Stomach smooth muscle (tissue), 2 donors: Measurements from ENCODE around the gene DDX11.
"Not testable (repeated sequence)": the region's sequence is repeated elsewhere in the genome, so short reads cannot be mapped to it uniquely, and the experiment has no call there.

Experiments used
- H3K27ac ChIP-seq: one replicate; pipeline ENCODE4 v1.7.0; 2013; ENCODE audit warnings: mild to moderate bottlenecking, low read length, inconsistent platforms
- H3K27me3 ChIP-seq, 2 donors: one replicate each; pipeline ENCODE4 v1.7.0; 2013; ENCODE audit warnings: low read length in 2 of 2; ENCODE audit not compliant: insufficient read depth in 2 of 2, control insufficient read depth in 1 of 2
- H3K36me3 ChIP-seq, 2 donors: one replicate each; pipeline ENCODE4 v1.7.0; 2013; ENCODE audit warnings: low read length in 2 of 2; ENCODE audit not compliant: control insufficient read depth in 2 of 2, insufficient read depth in 2 of 2
- H3K4me1 ChIP-seq: one replicate; pipeline ENCODE4 v1.7.0; 2013; ENCODE audit warnings: low read length; ENCODE audit not compliant: control insufficient read depth, insufficient read depth
- H3K4me3 ChIP-seq, 2 donors: one replicate each; pipeline ENCODE4 v1.7.0; 2013; ENCODE audit warnings: low read length in 2 of 2
- H3K9ac ChIP-seq, 2 donors: one replicate each; pipeline ENCODE4 v1.7.0; 2013; ENCODE audit warnings: low read length in 2 of 2, mild to moderate bottlenecking in 1 of 2
- H3K9me3 ChIP-seq, 2 donors: one replicate each; pipeline ENCODE4 v1.7.0; 2013; ENCODE audit warnings: low read length in 2 of 2; ENCODE audit not compliant: control insufficient read depth in 2 of 2
- donor health status: healthy.
- donor health status: Pancreatic carcinoma.

DDX11 gene

GRCh38 chr12:31098771-31099170 is 25.1 kb downstream of the DDX11 start:
- not testable (repeated sequence) for H3K27me3 ChIP-seq, H3K9me3 ChIP-seq, H3K4me3 ChIP-seq, H3K27ac ChIP-seq, H3K4me1 ChIP-seq, H3K9ac ChIP-seq, H3K36me3 ChIP-seq

GRCh38 chr12:31099434-31099833 is 25.8 kb downstream of the DDX11 start:
- not testable (repeated sequence) for H3K27me3 ChIP-seq, H3K4me3 ChIP-seq, H3K27ac ChIP-seq, H3K4me1 ChIP-seq, H3K9ac ChIP-seq, H3K36me3 ChIP-seq, H3K9me3 ChIP-seq

DNA sequence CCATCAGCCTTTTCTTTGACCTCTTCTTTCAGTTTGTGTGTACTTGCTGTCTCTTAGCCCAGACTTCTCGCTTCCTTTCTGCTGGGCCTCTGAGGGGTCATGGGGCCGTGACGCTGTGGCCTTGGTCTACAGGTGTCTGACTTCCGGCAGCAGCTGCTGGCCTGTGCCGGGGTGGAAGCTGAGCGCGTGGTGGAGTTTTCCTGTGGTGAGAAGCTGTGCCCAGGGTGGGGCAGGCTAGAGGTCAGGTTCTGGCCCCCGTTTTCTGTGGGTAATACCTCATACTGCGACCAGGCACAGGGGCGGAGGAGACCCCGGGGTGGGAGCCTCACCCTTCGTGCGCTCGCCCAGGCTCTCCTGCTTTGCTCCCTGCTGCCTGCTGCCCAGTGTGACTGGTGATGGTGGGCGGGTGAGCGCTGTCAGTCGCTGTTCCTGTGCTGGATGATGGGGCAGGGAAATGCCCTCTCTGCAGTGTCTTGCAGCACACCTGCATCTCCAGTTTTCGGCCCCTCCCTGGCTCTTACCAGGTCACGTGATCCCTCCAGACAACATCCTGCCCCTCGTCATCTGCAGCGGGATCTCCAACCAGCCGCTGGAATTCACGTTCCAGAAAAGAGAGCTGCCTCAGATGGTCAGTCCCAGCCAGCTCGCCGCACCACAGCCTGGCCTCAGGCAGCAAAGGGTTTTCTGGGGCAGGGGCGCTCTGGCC is 27.0 kb downstream of the DDX11 start:
- H3K4me3 ChIP-seq, H3K4me1 ChIP-seq, H3K27me3 ChIP-seq, H3K9ac ChIP-seq, H3K9me3 ChIP-seq, H3K36me3 ChIP-seq, H3K27ac ChIP-seq: not testable (repeated sequence)

DNA sequence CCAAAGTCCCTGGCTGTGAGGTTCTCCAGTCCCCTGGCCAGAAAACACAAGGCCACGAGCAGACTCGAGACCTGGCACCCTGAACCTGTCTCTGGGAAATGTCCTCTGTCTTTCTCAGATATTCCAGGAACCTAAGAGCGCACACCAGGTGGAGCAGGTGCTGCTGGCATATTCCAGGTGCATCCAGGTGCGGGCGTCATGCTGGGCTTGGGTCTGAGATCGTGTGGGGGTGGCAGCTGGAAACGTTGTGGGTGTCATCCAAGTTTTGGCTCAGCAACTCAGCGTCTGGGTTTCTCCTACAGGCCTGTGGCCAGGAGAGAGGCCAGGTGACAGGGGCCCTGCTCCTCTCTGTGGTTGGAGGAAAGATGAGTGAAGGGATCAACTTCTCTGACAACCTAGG is 28.5 kb downstream of the DDX11 start:
- H3K9ac ChIP-seq, H3K4me1 ChIP-seq, H3K36me3 ChIP-seq: not testable (repeated sequence)

DNA sequence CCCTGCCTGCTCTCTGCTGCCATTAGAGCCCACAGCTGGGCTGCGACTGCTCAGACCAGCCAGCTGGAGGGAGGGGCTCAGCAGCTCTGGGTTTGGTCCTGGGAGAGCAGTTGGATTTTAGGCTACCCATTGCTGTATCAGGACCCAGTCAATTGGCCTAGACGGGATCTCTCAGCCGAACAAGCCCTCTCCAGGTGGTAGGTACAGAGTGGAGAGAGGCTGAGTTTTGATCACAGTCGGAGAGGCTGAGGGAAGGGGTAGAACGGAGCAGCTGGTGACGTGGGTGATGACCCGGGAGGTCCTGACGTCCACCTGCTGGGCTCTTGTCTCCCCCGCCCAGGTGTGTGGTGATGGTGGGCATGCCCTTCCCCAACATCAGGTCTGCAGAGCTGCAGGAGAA is 28.9 kb downstream of the DDX11 start:
- H3K36me3 ChIP-seq, H3K27ac ChIP-seq, H3K27me3 ChIP-seq, H3K9ac ChIP-seq, H3K4me3 ChIP-seq, H3K4me1 ChIP-seq, H3K9me3 ChIP-seq: not testable (repeated sequence)

More for the DNA sequence above, 28.5 kb downstream of the DDX11 start:
- H3K27ac ChIP-seq, H3K27me3 ChIP-seq, H3K9me3 ChIP-seq, H3K4me3 ChIP-seq: not testable (repeated sequence)

- H3K27ac ChIP-seq, H3K9me3 ChIP-seq, H3K27me3 ChIP-seq, H3K4me3 ChIP-seq, H3K9ac ChIP-seq, H3K4me1 ChIP-seq, H3K36me3 ChIP-seq: not testable (repeated sequence)
These were observed 29.9 kb downstream of the DDX11 start for GRCh38 chr12:31103561-31103975.

- not testable (repeated sequence) for H3K27me3 ChIP-seq, H3K9ac ChIP-seq, H3K9me3 ChIP-seq, H3K36me3 ChIP-seq, H3K27ac ChIP-seq, H3K4me1 ChIP-seq, H3K4me3 ChIP-seq
These were observed 30.6 kb downstream of the DDX11 start for GRCh38 chr12:31104220-31104619.

GRCh38 chr12:31104773-31105172 is 31.1 kb downstream of the DDX11 start:
- not testable (repeated sequence) for H3K27ac ChIP-seq, H3K4me3 ChIP-seq, H3K4me1 ChIP-seq, H3K9ac ChIP-seq, H3K36me3 ChIP-seq, H3K27me3 ChIP-seq, H3K9me3 ChIP-seq

DNA sequence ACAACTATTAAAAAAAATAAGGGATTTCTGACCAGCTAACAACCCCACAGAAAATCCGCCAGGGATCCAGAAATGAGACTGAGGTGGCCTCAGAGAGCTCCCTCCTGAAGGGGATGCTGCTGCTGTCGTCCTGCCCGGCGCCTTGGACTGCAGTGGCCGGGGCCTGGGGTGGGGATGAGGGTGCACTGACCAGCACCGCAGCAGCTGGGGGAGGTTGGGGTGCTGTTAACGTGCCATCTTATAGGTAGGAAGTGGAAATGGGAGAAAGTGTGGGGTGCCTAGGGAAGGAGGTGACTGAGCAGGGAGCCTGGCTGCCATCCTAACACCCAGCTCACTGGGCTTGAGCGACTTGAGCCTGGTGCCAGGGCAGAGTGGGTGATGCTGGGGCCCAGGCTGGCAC is 32.0 kb downstream of the DDX11 start:
- Histone ChIP-seq H3K4me1 (no peaks in the 10 kb centered on the region), H3K27ac (no peak overlapping the region), H3K36me3 (no peaks in the 10 kb centered on the region), H3K27me3 (no peaks in the 10 kb centered on the region), H3K9ac (no peak overlapping the region), H3K4me3 (no peak overlapping the region), H3K9me3 (no peaks in the 10 kb centered on the region)

DNA sequence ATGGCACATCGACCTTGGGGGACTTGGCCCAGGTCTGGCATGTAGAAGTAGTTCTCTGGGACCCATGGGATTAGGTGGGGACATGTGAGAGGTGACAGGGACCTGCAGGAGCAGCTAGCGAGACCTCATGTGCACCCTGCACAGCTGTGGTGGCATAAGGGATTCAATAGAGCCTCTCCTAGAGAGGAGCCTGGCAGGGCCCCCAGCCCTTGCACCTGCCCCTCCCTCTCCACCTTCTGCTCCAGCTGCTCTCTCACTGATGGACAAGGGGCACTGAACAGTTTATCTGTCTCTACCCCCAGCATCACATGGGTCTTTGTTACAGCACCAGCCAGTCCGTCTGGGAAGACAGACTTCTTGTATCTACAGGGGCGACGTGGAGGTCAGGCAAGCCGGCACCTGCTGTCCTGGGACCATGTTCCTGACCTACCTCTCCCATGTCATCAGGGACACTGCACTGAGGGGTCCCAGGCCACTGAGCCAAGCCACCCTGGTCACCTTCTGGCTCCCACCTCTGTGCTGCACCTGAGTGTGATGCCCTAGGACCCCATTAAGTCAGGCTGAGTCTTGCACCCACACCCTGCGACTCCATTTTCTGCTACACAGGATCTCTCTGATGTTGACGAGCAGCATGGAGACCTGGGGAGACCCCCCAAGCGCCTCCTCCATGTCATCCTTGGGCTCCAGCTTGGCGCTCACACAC is 32.6 kb downstream of the DDX11 start:
- H3K9ac ChIP-seq, result no peak overlapping the region
- H3K36me3 ChIP-seq, result no peaks in the 10 kb centered on the region
- no peak overlapping the region for H3K4me3 ChIP-seq
- H3K27ac ChIP-seq, result no peak overlapping the region
- no peaks in the 10 kb centered on the region for H3K4me1 ChIP-seq
- H3K27me3 ChIP-seq, result no peaks in the 10 kb centered on the region
- H3K9me3 ChIP-seq, result no peaks in the 10 kb centered on the region

GRCh38 chr12:31109773-31110172 is 36.1 kb downstream of the DDX11 start:
- H3K9ac ChIP-seq, H3K36me3 ChIP-seq, H3K4me3 ChIP-seq, H3K9me3 ChIP-seq, H3K27ac ChIP-seq, H3K4me1 ChIP-seq, H3K27me3 ChIP-seq: not testable (repeated sequence)
